22Rv1 (cell line): ENCODE measurements around the gene FOXP1.

Experiments
- H3K27ac ChIP-seq: fragments of 450-650 bp; 2 replicates; pipeline ENCODE4 v1.5.1; 2017
- CTCF ChIP-seq: fragments of 450-650 bp; IDR thresholded peaks from 2 replicates; pipeline ENCODE4 v1.5.1; 2017; ENCODE audit warnings: mild to moderate bottlenecking
- ZFX ChIP-seq: fragments of 450-650 bp; IDR thresholded peaks from 2 replicates; pipeline ENCODE4 v1.6.1; 2017; ENCODE audit warnings: antibody characterized with exemption, borderline replicate concordance

FOXP1 gene

GRCh38 chr3:71110385-71111222, 472.9 kb downstream of the FOXP1 start:
- no peak overlapping the region for H3K27ac ChIP-seq
- TF ChIP-seq CTCF (no peak), ZFX (no peak)

DNA sequence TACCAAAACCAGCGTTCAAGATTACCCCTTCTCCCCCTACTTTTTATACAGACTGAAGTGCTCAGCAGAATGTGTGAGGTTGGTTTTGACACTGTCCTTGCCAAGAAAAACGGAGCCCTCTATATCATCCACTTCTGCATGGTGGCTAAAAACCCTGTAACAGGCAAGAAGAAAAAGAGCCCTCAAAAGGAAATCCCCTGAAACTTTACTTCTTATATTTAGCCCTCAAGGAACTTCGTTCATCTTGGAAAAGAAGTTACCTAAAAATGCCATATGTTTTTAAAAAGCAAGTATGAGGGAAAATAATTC, 473.6 kb downstream of the FOXP1 start:
- TF ChIP-seq CTCF = no peak
- no peak overlapping the region for H3K27ac ChIP-seq

DNA sequence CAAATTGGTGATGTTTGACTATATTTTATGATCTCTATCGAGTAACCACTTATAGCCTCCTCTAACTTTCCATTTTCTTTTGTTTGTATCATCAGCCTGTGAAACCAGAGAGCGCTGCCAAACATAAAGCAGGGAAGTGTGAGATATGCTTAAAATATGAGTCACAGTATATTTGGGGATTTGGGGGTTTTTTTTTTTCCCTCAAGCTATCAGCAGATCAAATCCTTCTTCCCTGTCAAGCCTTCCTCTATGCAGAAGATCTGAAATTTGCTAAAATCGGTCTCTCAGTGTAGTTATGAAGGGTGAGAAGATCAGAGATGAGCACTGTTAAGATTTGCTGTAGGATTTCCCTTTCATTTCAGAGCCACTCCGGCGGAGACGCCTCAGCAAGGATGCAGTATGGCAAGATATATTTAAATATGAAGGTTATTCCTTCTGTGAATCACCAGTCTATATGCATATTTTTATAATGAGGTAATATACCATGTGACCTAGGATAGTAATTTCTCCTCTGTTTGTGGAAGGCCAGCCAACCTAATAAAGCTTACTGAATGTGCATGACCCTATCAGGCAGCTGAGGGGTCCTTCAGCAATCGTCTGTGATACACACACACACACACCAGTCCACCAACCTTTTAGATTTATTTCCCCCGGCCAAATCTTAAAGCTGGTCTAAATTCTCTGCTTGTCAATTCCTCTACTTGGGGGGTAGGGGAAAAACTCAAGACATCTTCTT, 474.1 kb downstream of the FOXP1 start:
- TF ChIP-seq ZFX (no peak), CTCF (no peak)
- H3K27ac ChIP-seq = no peak overlapping the region

GRCh38 chr3:71107926-71108325, 475.6 kb downstream of the FOXP1 start:
- H3K27ac ChIP-seq = no peak overlapping the region
- no peak for TF ChIP-seq ZFX
- no peak for TF ChIP-seq CTCF

DNA sequence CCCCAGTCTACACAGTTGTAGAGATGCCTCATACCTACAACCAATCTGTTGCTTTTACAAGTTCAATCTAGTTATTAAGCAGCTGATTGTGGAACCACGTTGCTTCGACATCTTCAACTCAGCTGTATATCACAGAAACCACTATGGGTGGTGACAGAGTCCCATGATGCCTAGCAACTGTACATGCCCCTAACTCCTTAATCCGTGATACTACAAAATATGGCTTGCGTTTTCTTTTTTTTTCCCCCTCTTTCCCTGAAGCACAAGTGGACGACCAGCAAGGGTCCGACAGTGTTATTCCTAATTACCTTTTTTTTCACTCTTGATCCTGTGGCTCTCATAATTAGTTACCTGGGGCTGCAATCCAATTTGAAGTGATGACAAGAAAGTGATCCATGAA, 478.6 kb downstream of the FOXP1 start:
- no peak for TF ChIP-seq ZFX
- H3K27ac ChIP-seq = no peak overlapping the region

DNA sequence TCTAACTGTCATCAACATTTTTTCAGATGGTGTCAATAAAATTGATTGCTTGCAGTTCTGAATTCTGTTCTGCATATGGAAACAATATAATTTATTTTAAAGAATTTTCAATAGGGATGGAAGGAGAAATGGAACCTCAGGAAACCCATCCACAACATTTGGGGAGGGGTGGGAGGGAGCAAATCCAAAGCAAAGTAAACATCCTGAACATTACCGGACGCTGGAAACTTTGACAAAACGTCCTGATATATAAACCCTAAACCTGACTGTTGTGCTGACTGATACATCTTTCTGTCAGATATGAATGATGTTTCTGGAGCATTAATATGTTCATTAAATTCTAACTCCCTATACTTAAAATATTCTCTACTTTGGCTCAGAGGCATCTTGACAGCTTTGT, 479.0 kb downstream of the FOXP1 start:
- TF ChIP-seq CTCF (no peak), ZFX (no peak)
- H3K27ac ChIP-seq = no peak overlapping the region

DNA sequence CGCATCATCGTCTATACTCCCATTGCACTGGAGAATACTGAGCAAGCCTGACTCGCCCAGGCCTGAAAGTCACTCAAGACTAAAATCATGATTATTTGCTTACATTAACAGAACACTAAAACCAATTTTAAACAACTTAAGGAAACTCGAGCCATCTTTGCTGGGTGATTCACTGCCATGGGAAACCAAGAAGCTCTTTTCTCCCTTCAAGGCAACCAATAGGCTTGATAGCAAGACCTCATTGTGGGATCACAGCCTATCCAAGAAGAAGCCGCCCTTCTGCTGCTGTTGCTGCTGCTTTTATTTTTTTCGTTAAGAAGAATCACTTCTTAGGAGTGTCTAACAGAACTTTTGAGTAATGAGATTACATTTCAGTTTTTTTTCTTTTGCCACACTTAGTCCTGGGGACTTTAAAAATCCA, 479.4 kb downstream of the FOXP1 start:
- TF ChIP-seq CTCF = no peak
- TF ChIP-seq ZFX = no peak
- no peak overlapping the region for H3K27ac ChIP-seq
